Measurements from ENCODE around the gene HOXB4.

Gene HOXB4

DNA sequence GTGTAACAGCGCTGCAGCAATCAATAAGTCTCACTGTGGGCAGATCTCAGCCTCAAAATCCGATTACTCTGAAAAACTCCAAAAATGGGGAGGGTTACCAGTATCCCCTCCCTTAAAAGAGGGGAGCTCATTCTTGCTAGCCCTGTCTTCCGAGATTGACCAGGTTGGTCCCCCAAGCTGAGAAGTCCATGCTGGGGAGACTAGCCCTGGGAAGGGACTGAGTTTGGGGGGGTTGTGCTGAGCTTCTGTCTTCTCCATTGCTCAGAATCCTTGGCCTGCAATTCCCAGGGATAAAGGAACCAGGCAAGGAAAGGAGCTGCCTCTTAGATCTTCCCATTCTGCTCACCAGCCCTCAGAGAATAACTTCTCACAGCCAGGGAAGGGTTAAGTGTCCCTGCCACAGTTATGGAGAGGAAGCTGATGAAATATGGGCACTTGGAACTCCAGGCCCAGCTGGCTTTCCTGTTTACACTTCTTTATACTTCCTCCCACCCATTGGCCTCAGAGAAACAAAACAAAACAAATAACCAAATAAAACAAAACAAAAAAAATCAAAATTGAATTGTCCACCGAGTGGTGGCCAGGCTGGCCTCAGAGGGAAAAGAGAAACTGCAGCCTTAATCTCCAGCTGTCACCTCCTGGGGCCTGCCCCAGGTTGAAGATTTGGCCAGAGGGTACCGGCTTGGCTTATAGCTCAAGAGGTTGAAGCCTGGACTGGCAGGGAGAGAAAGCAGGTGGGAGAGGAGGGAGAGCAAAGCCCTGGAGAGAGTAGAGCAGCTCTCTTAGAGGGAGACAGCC lies 9.3 kb upstream of the HOXB4 start:
- DNase-seq: peak; percentile 74

GRCh38 chr17:48586355-48587258 lies 8.5 kb upstream of the HOXB4 start:
- peak; percentile 31 for DNase-seq

DNA sequence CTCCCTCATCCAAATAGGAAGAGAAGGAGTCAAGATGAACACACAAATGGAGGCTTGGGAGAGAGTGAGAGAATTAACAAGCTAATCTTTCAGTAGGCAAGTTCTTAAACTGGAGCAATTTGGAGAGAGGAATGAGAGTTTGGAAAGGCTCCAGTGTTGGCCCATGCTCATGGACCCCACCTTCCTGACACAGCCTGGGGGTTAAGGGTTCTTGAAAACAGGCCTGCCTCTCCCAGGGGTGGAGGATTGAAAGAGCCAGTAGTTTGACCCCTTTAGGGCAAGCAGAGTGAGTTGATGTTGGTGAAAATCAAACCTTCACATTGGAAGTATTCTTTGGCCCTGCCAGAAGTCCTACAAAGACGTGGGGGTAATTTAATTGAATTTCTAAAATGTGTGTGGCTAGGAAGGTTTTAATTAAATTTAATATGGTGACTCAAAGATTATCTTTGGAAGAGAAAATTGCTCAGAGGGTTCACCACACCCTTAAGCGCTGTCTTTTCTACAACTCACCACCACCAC lies 6.1 kb upstream of the HOXB4 start:
- DNase-seq: no peak

DNA sequence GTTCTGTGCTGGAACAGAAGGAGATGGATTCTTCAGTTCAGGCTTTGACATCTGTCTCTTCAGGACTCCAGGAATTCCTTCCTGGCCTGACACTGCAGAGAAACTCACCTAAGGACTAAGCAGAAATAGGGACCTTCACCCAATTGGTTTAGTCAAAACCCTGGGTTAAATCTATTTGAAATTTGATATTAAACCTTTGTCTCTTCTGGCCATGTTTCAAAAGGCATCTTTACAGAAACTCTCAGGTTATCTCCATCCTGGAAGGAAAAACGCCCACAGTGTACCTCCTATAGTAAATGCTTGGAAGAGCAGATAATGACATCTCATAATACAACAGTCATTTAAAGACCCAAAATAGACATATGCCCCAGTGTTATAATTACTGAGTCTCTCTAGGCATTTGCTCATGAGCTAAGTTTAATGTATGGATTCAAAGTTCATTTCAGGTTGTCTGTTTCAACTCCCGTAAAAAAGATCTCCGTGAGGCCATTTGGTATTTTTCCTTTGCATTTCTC lies 5.6 kb upstream of the HOXB4 start:
- no peak for DNase-seq

DNA sequence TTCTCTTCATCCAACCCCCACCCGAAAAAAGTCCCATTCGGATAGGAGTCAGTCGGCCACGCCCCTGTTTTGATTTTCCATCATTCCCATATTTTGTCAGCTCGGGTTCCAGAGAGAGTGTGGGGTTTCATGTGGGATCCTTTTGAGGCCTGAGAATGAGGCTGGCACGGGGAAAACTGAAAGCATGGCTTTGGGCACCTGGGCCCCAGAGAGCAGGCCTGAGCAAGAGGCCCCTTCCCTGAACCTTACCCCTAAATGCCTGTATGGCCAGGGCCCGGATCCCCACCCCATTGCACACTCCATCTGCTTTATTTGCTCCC lies 4.6 kb upstream of the HOXB4 start:
- no peak for DNase-seq

DNA sequence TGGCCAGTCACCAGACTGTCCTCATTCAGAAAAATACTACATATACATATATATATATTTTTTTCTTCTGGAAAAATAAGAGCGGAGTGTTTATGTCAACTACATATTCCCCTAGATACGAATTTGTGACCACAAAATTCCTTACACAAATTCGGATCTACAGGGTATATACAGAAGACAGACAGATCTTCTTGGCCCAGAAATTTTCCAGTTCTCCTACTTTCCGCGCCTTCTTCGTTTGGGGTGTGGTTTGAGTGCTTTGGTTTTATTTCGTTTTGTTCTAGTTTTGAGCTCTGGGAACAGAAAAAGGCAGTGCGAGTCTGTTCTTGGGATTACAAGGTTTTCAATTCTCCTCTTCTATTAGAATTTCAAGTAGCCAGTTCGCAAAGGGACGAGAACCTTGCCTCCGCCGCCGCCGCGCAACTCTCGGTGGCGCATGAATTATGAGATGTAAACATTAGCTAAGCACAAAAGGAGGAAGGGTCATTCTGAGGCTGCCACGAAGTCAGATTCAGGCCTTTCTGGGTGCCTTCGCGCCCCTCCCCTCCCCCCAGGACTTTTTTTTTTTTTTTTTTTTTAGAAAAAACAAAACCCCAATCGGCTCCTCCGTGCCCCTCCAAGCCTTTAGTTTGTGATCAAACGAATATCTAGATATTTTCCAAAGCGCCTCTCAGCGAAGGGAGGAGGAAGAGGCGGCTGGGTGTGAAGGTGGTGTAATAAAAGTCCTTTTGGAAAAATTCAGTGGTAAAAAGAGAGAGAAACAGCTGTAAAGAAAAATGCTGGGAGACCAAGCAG lies 1.8 kb upstream of the HOXB4 start:
- no peak for DNase-seq

- DNase-seq: no peak
Observed at GRCh38 chr17:48579471-48579759, 1.3 kb upstream of the HOXB4 start.

GRCh38 chr17:48578616-48579470 lies 693 bp upstream of the HOXB4 start:
- DNase-seq: no peak

GRCh38 chr17:48577330-48577945 lies 712 bp downstream of the HOXB4 start:
- DNase-seq: no peak

DNA sequence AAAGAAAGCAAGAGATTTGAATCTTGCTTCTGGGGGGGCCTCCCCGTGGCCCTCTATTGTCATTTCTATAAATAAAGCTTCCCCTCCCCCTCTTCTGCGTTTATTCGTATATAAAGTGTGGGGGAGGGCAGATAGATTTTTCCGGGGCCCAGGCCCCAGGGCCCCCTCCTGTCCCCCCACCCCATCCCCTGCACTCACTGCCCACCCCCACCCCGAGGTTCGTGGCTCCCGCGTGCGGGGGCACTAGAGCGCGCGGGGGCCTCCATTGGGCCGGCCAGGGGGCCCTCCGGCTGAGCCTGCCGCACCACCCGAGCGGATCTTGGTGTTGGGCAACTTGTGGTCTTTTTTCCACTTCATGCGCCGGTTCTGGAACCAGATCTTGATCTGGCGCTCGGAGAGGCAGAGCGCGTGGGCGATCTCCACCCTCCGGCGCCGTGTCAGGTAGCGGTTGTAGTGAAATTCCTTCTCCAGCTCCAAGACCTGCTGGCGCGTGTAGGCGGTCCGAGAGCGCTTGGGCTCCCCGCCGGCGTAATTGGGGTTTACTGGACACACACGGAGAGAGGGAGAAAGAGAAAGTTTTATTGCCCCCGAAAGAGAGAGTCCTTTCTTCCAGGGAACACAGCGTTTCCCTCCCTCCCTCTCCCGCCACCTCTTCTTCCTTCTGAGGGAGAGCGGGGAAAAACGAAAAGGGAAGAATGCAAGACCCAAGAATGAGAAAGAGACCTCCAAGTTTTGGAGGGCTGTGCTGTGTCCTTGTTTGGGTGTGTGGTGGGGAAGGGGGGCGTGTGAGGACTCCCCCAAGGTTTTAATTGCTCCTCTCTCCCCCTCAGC lies 1.5 kb downstream of the HOXB4 start:
- DNase-seq: no peak

- no peak for DNase-seq
Observed at GRCh38 chr17:48575673-48576478, 2.3 kb downstream of the HOXB4 start.

GRCh38 chr17:48575066-48575582 lies 3.0 kb downstream of the HOXB4 start:
- DNase-seq: no peak

DNA sequence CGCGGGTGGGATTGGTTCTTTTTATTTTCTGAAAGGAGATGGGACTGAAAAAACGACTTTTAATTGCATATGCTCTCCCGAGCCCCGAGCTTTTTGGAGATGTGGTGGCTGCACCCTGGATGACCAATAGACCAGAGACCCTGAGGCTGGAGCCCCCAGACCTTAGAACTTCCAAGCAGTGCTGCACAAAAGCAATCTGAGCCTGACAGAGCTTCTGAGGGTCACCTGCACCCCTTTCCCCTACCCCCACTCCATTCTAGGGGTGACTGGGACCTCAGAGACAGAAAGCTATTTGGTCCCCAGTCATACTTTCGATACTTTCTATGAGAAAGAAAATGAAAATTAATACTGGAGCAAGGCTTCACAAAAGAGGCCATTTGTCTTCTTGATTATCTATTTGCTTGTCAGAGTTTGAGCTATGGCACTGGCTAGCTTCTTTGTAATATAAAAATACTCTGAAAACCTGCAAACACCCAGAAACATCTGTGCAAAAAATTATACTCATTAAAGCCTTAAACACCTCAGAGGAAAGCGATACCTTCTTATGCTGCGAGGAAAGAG lies 3.6 kb downstream of the HOXB4 start:
- no peak for DNase-seq

GRCh38 chr17:48571826-48572417 lies 6.2 kb downstream of the HOXB4 start:
- DNase-seq: no peak

DNA sequence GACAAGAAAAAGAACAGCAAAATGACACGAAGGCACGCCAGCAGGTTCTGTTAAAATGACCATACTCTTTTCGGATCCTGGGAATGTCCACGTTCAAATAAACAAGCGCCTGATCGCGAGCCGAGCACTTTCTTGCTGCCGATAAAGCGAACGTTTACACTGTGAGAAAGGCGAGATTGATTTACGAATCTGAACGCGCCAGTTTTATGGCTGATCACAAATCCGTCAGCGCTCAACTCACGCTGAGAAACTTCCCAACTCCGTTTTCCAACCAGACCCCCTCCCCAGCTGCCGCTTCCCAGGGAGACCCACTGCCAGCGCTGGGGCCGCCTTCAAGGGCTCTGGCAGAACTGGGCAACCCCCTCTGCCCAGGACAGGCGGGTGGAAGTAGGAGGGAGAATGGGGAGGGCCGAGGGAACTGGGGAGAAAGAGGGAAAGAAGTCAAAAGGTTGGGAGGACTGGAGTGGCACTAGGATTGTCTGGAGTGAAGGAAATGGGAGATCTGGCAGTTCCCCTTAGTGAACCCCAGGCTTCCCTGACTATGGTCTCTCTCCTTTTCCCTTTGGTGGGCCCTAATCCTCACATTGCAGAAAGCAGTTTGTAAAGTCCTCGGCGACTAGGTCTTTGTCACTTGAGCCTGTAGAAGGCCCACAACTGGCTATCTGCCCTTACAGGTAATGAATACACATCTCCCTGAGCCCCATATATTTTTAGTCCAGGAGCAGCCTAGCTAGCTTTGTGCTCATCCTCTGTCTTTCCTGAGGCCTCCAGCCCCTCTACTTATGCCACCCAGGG lies 6.9 kb downstream of the HOXB4 start:
- no peak for DNase-seq

DNA sequence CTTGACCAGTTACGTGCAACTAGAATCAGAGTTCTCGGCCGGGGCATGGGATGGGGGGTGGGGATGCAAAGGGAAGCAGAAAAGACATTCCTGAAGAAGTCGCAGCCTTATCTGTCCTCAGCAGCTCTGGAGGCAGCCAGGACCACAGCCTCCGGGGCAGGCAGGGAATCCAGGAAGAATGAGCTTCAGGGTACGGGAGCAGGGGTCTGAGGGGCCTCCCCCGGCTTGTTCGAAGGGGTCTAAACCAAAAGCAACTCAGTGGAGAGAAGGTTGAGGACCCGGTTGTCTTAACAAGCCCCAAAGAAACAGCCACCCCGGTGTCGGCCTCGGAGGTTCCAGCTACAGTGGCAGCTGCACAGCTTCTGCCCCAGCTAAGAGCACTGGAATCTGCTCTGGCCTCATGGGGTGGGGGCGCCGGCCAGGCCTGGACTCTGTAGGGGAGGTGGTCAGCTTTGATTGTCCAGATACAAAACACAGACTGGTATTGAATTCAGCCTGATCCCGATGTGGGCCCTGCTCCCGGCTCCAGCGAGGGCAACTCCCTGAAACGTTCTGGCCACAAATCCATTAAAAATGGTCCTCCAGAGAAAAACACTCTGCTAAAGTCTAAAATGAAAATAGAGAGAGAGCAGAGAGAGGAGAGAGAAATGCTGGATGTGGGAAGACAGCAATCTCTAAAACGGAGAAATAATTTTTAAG lies 7.7 kb downstream of the HOXB4 start:
- DNase-seq: no peak

GRCh38 chr17:48569674-48570324 lies 8.4 kb downstream of the HOXB4 start:
- DNase-seq: no peak

Data from NCI-H510A (cell line).